Fibroblast of mammary gland (primary cell): ENCODE results near the gene ACP1.

Experiments used
- DNase-seq: peaks from one replicate; pipeline ENCODE4 v3.0.0-alpha.2; 2010; ENCODE audit warnings: low read depth
- H3K4me3 ChIP-seq: 2 replicates; pipeline ENCODE4 v1.5.1; 2011; ENCODE audit warnings: low read depth, mild to moderate bottlenecking, low read length, moderate library complexity; ENCODE audit not compliant: control insufficient read depth
- TF ChIP-seq, protein P1 (sequence below): conservative IDR thresholded peaks from 2 replicates; pipeline ENCODE4 v1.5.1; 2011; ENCODE audit warnings: low read depth, low read length, inconsistent platforms; ENCODE audit not compliant: control insufficient read depth, insufficient read depth

ACP1 gene

DNA sequence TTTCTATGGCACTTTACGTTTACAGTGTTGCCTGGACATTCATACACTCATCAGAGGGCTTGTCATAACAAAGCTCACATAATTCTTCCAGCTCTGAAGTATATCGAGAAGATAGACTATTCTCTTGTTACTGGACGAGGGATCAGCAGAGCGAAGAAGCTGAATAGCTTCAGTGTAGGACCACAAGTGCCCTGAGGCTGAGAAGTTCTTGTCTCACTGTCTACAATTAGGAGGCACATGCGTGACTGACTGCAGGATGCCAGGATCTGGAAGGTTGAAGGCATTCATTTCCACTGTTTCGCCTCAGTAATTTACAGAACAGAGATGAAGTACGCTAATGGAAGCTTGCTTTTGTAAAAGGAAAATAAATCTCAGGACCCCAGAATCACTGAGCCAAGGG is 10.5 kb upstream of the ACP1 start:
- TF ChIP-seq, protein P1, sequence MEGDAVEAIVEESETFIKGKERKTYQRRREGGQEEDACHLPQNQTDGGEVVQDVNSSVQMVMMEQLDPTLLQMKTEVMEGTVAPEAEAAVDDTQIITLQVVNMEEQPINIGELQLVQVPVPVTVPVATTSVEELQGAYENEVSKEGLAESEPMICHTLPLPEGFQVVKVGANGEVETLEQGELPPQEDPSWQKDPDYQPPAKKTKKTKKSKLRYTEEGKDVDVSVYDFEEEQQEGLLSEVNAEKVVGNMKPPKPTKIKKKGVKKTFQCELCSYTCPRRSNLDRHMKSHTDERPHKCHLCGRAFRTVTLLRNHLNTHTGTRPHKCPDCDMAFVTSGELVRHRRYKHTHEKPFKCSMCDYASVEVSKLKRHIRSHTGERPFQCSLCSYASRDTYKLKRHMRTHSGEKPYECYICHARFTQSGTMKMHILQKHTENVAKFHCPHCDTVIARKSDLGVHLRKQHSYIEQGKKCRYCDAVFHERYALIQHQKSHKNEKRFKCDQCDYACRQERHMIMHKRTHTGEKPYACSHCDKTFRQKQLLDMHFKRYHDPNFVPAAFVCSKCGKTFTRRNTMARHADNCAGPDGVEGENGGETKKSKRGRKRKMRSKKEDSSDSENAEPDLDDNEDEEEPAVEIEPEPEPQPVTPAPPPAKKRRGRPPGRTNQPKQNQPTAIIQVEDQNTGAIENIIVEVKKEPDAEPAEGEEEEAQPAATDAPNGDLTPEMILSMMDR: no peak
- no peak for DNase-seq

DNA sequence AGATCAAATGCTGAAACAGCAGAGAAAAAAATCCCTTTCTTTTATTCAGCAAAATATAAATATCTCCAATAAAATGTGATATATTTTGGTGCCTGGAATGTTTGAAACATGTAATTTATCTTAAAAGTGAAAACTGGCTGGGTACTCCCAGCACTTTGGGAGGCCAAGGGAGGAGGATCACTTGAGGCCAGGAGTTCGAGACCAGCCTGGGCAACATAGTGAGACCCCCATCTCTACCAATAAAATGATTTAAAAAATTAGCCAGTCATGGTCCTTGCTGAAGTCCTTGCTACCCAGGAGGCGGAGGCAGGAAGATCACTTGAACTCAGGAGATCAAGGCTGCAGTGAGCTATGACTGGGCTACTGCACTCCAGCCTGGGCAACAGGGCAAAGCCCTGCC is 9.6 kb upstream of the ACP1 start:
- H3K4me3 ChIP-seq: no peak overlapping the region
- no peak for DNase-seq
- TF ChIP-seq, protein P1: no peak

More for the DNA sequence above, 10.5 kb upstream of the ACP1 start:
- no peak overlapping the region for H3K4me3 ChIP-seq

GRCh38 chr2:256094-256493 is 8.7 kb upstream of the ACP1 start:
- no peak for DNase-seq
- TF ChIP-seq, protein P1: no peak
- no peak overlapping the region for H3K4me3 ChIP-seq

DNA sequence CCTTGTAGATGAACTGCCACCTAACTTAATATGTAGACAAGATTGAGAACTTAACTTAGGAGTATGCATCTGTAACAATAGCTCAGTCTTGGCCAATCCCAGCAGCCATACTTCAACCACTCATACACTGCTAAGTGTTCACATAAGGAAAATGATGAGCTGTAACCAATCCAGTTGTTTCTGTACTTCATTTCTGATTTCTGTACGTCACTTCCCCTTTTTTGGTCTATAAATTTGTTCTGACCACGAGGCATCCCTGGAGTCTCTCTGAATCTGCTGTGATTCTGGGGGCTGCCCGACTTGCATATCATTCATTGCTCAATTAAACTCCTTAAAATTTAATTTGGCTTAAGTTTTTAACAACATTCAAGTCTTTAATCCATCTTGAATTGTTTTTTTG is 7.3 kb upstream of the ACP1 start:
- H3K4me3 ChIP-seq: no peak overlapping the region
- DNase-seq: no peak
- TF ChIP-seq, protein P1: no peak

DNA sequence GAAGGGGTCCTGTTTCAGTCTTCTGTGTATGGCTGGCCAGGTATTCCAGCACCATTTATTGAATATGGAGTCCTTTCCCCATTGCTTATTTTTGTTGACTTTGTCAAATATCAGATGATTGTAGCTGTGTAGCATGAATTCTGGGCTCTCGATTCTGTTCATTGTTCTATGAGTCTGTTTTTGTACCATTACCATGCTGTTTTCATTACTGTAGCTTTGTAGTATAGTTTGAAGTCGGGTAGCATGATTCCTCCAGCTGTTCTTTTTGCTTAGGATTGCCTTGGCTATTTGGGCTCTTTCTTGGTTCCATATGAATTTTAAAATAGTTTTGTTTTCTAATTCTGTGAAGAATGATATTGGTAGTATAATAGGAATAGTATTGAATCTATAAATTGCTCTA is 6.9 kb upstream of the ACP1 start:
- TF ChIP-seq, protein P1: no peak
- no peak for DNase-seq
- H3K4me3 ChIP-seq: no peak overlapping the region

DNA sequence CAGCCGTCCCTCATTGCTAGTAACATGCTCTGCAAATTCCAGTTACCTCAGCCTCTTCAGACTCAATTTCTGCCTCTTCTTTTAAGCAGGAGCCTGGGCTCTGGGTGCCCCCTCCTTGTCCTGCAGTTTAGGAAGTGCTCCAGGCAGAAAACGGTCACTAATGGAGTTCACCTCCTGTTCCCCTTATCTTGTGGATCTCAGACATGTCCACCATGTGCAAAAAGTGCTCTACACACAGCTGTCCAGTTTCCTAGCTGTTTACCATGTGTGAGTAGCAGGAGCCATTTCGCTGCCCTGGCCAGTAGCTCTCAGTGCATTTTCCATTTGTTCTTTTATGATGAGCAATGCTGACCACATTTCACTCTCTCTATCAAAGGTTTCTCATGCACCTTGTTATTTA is 5.8 kb upstream of the ACP1 start:
- TF ChIP-seq, protein P1: no peak
- DNase-seq: no peak
- no peak overlapping the region for H3K4me3 ChIP-seq

DNA sequence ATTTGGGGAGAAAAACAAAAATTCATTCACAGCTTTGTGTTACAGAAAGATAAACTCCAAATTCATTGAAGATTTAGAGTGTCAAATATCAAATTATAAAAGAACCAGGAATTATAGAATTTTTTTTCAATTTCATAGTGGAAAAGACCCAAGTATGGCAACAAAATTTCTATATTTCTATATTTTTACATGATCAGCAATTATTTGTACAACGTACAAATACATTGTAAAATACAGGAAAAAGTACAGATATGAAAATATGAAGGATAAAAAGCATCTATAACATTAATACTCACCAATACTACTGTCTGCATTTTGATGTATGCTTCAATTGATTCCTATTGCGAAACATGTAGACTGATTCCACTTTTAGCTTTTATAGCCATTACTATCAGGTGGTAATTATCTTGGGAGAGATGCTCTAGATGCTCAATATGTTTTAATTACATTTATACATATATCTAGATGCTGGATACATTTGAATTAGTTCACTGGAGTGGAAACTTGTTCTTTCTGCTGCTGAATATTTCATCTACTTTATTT is 4.9 kb upstream of the ACP1 start:
- H3K4me3 ChIP-seq: no peak overlapping the region
- TF ChIP-seq, protein P1: no peak
- DNase-seq: no peak
